Transverse colon (tissue), 4 donors: ENCODE measurements around the gene GPC1. TPM values are rescaled to one million over a fixed set of nuclear protein-coding genes. Genes with fewer than 3 reads are reported as not detected.

Experiments used
- DNase-seq: peaks from one replicate; pipeline ENCODE4 v3.0.0-alpha.2; 2019
- H3K27ac ChIP-seq, 4 donors: fragments of 200-600 bp; sonication (generic); 2 replicates each; pipeline ENCODE4 v1.5.1; 2016 to 2018; ENCODE audit warnings: inconsistent platforms in 4 of 4
- H3K27me3 ChIP-seq: fragments of 200-600 bp; sonication (generic); 2 replicates; pipeline ENCODE4 v1.5.1; 2017; ENCODE audit warnings: inconsistent platforms
- H3K36me3 ChIP-seq, 4 donors: fragments of 200-600 bp; sonication (generic); 2 replicates each; pipeline ENCODE4 v1.5.1; 2017 to 2019; ENCODE audit warnings: inconsistent platforms in 4 of 4
- H3K4me1 ChIP-seq, 4 donors: fragments of 200-600 bp; sonication (generic); 2 replicates each; pipeline ENCODE4 v1.5.1; 2017 to 2020; ENCODE audit warnings: inconsistent platforms in 4 of 4
- H3K4me3 ChIP-seq, 4 donors: fragments of 200-600 bp; sonication (generic); 1 replicate in 1 of 4; 2 replicates in 3 of 4; pipeline versions ENCODE4 v1.5.1 to v1.6.1; 2017 to 2019; ENCODE audit warnings: inconsistent platforms in 4 of 4
- H3K9me3 ChIP-seq, 2 donors: fragments of 200-600 bp; sonication (generic); 2 replicates each; pipeline ENCODE4 v1.5.1; 2017 to 2019; ENCODE audit warnings: inconsistent platforms in 2 of 2
- EP300 ChIP-seq: sonication (generic); formaldehyde crosslinking; IDR thresholded peaks from one replicate; pipeline ENCODE4 v1.6.1; 2017; ENCODE audit warnings: antibody characterized with exemption, low read depth
- POLR2A ChIP-seq: fragments of 450-650 bp; IDR thresholded peaks from one replicate; pipeline ENCODE4 v1.6.1; 2016; ENCODE audit warnings: antibody characterized with exemption, mild to moderate bottlenecking, moderate library complexity
- POLR2AphosphoS5 ChIP-seq, 3 donors: sonication (generic); formaldehyde crosslinking; IDR thresholded peaks; one replicate each; pipeline ENCODE4 v1.6.1; 2016; ENCODE audit warnings: antibody characterized with exemption in 3 of 3
- WGBS, 2 donors: methylation state at CpG; one replicate each; pipeline ENCODE4 v1.1.5; 2018; ENCODE audit warnings: low coverage in 1 of 2; 5-methylcytosine and 5-hydroxymethylcytosine counted together
- in situ Hi-C, 4 donors: fragments of 200-750 bp; cut with MboI; loops; one replicate each; pipeline versions ENCODE4 v1.15.0 to v1.15.1; 2017; ENCODE audit warnings: low sequenced_read_pairs in 3 of 4, low pct_ligation_motif_present in 1 of 4, low pct_unique_long_range_greater_than_20kb in 1 of 4
- intact Hi-C: fragments of 100-400 bp; cut with DNase I; formaldehyde crosslinking; loops from one replicate; pipeline ENCODE4 v1.15.1; 2023; ENCODE audit warnings: low total_unique reads
- total RNA-seq, 4 donors: library from RNA; depleted of rRNA; stranded (reverse); fragments of >200 nt; gene quantifications; one replicate each; pipeline ENCODE4 v1.1.0, GENCODE V29; 2016
- TF ChIP-seq, protein P1 (sequence below), 5 experiments: fragments of 200-600 bp in 3 of 5; fragments of 450-650 bp in 2 of 5; sonication (generic) in 3 of 5; IDR thresholded peaks; 1 replicate in 2 of 5; 2 replicates in 3 of 5; pipeline ENCODE4 v1.5.1; 2016 to 2017; ENCODE audit warnings: antibody characterized with exemption in 5 of 5, inconsistent platforms in 3 of 5, mild to moderate bottlenecking in 2 of 5, moderate library complexity in 1 of 5

Gene GPC1
- total RNA-seq, 4 donors from 2014 or later, result 10.4 to 31.8 (median 18.0) TPM

DNA sequence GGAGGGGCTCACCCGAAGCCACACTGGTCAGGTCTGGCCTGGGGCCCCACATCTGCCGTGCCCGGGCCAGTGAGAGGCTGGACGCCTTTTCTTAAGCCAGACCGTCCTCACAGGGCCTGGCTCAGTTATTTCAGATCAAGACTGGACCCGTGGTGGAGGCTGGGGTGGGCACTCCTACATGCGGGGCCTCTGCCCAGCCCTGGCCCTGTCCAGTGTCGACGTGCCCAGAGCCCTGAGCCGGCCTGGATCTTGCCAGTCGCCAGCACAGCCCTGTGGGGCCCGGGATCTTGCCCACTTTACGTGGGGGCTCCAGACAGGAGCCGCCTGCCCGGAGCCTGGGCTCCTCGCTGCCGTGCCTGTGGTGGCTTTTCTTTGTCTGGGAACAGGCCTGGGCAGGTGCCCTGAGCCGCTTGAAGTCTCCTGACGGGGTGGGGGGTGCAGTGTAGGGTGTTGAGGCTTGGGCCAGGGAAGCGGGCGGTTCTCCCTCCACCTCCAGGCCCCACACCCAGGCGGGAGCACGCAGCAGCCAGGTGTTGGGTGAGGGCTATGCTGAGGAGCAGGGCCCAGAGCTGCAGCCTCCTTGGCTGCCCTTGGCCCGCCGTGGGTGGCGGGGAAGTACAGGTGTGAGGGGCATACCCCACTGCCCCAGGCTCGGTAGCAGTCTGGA, 6.0 kb downstream of the GPC1 start:
- no peaks in the 10 kb centered on the region for H3K9me3 ChIP-seq
- WGBS, 2 donors, result 85% methylated on average over 27 of the region's 27 CpGs; no CpG with 5 or more reads in 1 of the 2 donors
- H3K36me3 ChIP-seq, result no peaks in the 10 kb centered on the region
- peaks cover 6 to 16% (median 13%) of the 10 kb centered on the region in 4 donors for H3K4me1 ChIP-seq
- no peak overlapping the region for H3K4me3 ChIP-seq
- DNase-seq, result no peak
- H3K27me3 ChIP-seq, result peaks cover 16% of the 10 kb centered on the region
- no peak overlapping the region for H3K27ac ChIP-seq
- in situ Hi-C loops, result loop anchor here in 1 of 4 donors (25.0 kb wide), 1 partner anchor 204 kb away; no protein-coding TSS in a partner anchor
- intact Hi-C loops, result no loop called here
- TF ChIP-seq, protein P1, sequence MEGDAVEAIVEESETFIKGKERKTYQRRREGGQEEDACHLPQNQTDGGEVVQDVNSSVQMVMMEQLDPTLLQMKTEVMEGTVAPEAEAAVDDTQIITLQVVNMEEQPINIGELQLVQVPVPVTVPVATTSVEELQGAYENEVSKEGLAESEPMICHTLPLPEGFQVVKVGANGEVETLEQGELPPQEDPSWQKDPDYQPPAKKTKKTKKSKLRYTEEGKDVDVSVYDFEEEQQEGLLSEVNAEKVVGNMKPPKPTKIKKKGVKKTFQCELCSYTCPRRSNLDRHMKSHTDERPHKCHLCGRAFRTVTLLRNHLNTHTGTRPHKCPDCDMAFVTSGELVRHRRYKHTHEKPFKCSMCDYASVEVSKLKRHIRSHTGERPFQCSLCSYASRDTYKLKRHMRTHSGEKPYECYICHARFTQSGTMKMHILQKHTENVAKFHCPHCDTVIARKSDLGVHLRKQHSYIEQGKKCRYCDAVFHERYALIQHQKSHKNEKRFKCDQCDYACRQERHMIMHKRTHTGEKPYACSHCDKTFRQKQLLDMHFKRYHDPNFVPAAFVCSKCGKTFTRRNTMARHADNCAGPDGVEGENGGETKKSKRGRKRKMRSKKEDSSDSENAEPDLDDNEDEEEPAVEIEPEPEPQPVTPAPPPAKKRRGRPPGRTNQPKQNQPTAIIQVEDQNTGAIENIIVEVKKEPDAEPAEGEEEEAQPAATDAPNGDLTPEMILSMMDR (IDR thresholded peaks at IDR 0.05), result no peak
- no peak for TF ChIP-seq POLR2AphosphoS5 (IDR thresholded peaks at IDR 0.05)
- no peak for TF ChIP-seq POLR2A
- no peak for TF ChIP-seq EP300

GRCh38 chr2:240441993-240442411, 6.5 kb downstream of the GPC1 start:
- intact Hi-C loops (no loop called here), in situ Hi-C loops (loop anchor here in 1 of 4 donors (25.0 kb wide), 1 partner anchor 205 kb away; no protein-coding TSS in a partner anchor)
- peaks cover 11% of the 10 kb centered on the region for H3K27me3 ChIP-seq
- no peak for TF ChIP-seq POLR2A
- DNase-seq, result no peak
- 74% methylated on average over 17 of the region's 17 CpGs; no CpG with 5 or more reads in 1 of the 2 donors for WGBS, 2 donors
- H3K4me1 ChIP-seq, result peaks cover under 1 to 10% (median 7%) of the 10 kb centered on the region in 4 donors
- no peak overlapping the region for H3K27ac ChIP-seq
- no peaks in the 10 kb centered on the region for H3K36me3 ChIP-seq
- no peaks in the 10 kb centered on the region for H3K9me3 ChIP-seq
- no peak overlapping the region for H3K4me3 ChIP-seq

- 84% methylated on average over 21 of the region's 25 CpGs; no CpG with 5 or more reads in 1 of the 2 donors for WGBS, 2 donors
- peaks cover 0 to 5% (median under 1%) of the 10 kb centered on the region in 4 donors for H3K4me1 ChIP-seq
- no peak overlapping the region for H3K27ac ChIP-seq
- DNase-seq, result no peak
- intact Hi-C loops, result no loop called here
- no peaks in the 10 kb centered on the region for H3K36me3 ChIP-seq
- H3K9me3 ChIP-seq, result no peaks in the 10 kb centered on the region
- in situ Hi-C loops, result loop anchor here in 1 of 4 donors (25.0 kb wide), 1 partner anchor 206 kb away; no protein-coding TSS in a partner anchor
- H3K27me3 ChIP-seq, result no peaks in the 10 kb centered on the region
- TF ChIP-seq POLR2AphosphoS5 (IDR thresholded peaks at IDR 0.05) (no peak), EP300 (no peak), POLR2A (no peak)
- TF ChIP-seq, protein P1 (IDR thresholded peaks at IDR 0.05), result no peak
- H3K4me3 ChIP-seq, result no peak overlapping the region
Observed at GRCh38 chr2:240442891-240443715, 7.6 kb downstream of the GPC1 start.

- TF ChIP-seq, protein P1 (IDR thresholded peaks at IDR 0.05), result no peak
- no peak for TF ChIP-seq POLR2A
- TF ChIP-seq POLR2AphosphoS5 (IDR thresholded peaks at IDR 0.05), result no peak
- no peak for TF ChIP-seq EP300
- intact Hi-C loops (no loop called here), in situ Hi-C loops (loop anchor here in 1 of 4 donors (25.0 kb wide), 1 partner anchor 207 kb away; no protein-coding TSS in a partner anchor)
- H3K27ac ChIP-seq, result no peak overlapping the region
- no peak for DNase-seq
- H3K4me3 ChIP-seq, result no peak overlapping the region
- no peaks in the 10 kb centered on the region for H3K4me1 ChIP-seq
- H3K27me3 ChIP-seq, result peaks cover 4% of the 10 kb centered on the region
- no peaks in the 10 kb centered on the region for H3K9me3 ChIP-seq
- 90% methylated on average over 14 of the region's 17 CpGs; no CpG with 5 or more reads in 1 of the 2 donors for WGBS, 2 donors
- H3K36me3 ChIP-seq, result no peaks in the 10 kb centered on the region
Observed at GRCh38 chr2:240443891-240444301, 8.4 kb downstream of the GPC1 start.
